Keratinocyte (primary cell): ENCODE results near the gene SFT2D1. TPM values are rescaled to one million over a fixed set of nuclear protein-coding genes. Genes with fewer than 3 reads are reported as not detected.

Experiments
- DNase-seq: peaks from one replicate; pipeline ENCODE4 v3.0.0-alpha.2; 2011; ENCODE audit warnings: low read depth, missing footprints, low spot score
- FAIRE-seq: peaks from 2 replicates; lab custom pipeline; 2011; peaks lifted over from hg19 to GRCh38; lab: Jason Lieb, UNC
- H2AFZ ChIP-seq: 2 replicates; pipeline ENCODE4 v1.6.0; 2012; ENCODE audit warnings: low read length, control low read depth, inconsistent platforms; ENCODE audit not compliant: control insufficient read depth
- H3K27ac ChIP-seq: 2 replicates; pipeline ENCODE4 v1.5.1; 2011; ENCODE audit warnings: low read length; ENCODE audit not compliant: control insufficient read depth, insufficient read depth
- H3K27me3 ChIP-seq: 3 replicates; pipeline ENCODE4 v1.6.0; 2011; ENCODE audit warnings: low read length; ENCODE audit not compliant: control insufficient read depth, insufficient read depth; ENCODE audit errors: extremely low read depth
- H3K36me3 ChIP-seq, 2 experiments: 2 replicates in 1 of 2; 3 replicates in 1 of 2; pipeline ENCODE4 v1.5.1; 2011; ENCODE audit warnings: low read length in 2 of 2, mild to moderate bottlenecking in 1 of 2; ENCODE audit not compliant: control insufficient read depth in 2 of 2, insufficient read depth in 2 of 2; ENCODE audit errors: extremely low read depth in 1 of 2
- H3K4me1 ChIP-seq: 3 replicates; pipeline ENCODE4 v1.5.1; 2011; ENCODE audit warnings: low read length; ENCODE audit not compliant: control insufficient read depth, insufficient read depth; ENCODE audit errors: extremely low read depth
- H3K4me2 ChIP-seq: 3 replicates; pipeline ENCODE4 v1.6.0; 2011; ENCODE audit warnings: low read depth, low read length; ENCODE audit not compliant: control insufficient read depth, insufficient read depth; ENCODE audit errors: extremely low read depth
- H3K4me3 ChIP-seq, 3 experiments: fragments of 200-600 bp in 1 of 3; sonication (generic) in 1 of 3; 2 replicates in 2 of 3; 3 replicates in 1 of 3; pipeline ENCODE4 v1.5.1; 2011 to 2016; ENCODE audit warnings: low read length in 3 of 3, mild to moderate bottlenecking in 3 of 3, control low read depth in 2 of 3, inconsistent platforms in 1 of 3, low read depth in 1 of 3, mixed read lengths in 1 of 3, mixed run types in 1 of 3, moderate library complexity in 1 of 3; ENCODE audit not compliant: control insufficient read depth in 2 of 3, insufficient read depth in 2 of 3; ENCODE audit errors: extremely low read depth in 1 of 3
- H3K79me2 ChIP-seq: 2 replicates; pipeline ENCODE4 v1.6.0; 2012; ENCODE audit warnings: low read length; ENCODE audit not compliant: control insufficient read depth, insufficient read depth
- H3K9ac ChIP-seq: 3 replicates; pipeline ENCODE4 v1.6.0; 2011; ENCODE audit warnings: low read length; ENCODE audit not compliant: control insufficient read depth, insufficient read depth; ENCODE audit errors: extremely low read depth
- H3K9me1 ChIP-seq: 3 replicates; pipeline ENCODE4 v1.6.0; 2011; ENCODE audit warnings: low read length; ENCODE audit not compliant: control insufficient read depth, insufficient read depth; ENCODE audit errors: extremely low read depth
- H3K9me3 ChIP-seq: 2 replicates; pipeline ENCODE4 v1.5.1; 2012; ENCODE audit warnings: low read depth, low read length; ENCODE audit not compliant: control insufficient read depth
- H4K20me1 ChIP-seq: 3 replicates; pipeline ENCODE4 v1.6.0; 2011; ENCODE audit warnings: low read length; ENCODE audit not compliant: control insufficient read depth, insufficient read depth; ENCODE audit errors: extremely low read depth
- EZH2 ChIP-seq: IDR thresholded peaks from one replicate; pipeline ENCODE4 v1.6.1; 2012; ENCODE audit warnings: inconsistent platforms, mild to moderate bottlenecking, low read length, moderate library complexity
- dilution Hi-C: fragments of 300-500 bp; cut with MboI; formaldehyde crosslinking; loops from one replicate; pipeline ENCODE4 v1.7.0; 2020; ENCODE audit warnings: low sequenced_read_pairs; ENCODE audit not compliant: extremely low pct_ligation_motif_present
- polyA plus RNA-seq, 5 experiments: library from polyadenylated mRNA; depleted of rRNA in 3 of 5; stranded (reverse) in 3 of 5; stranded (forward) in 1 of 5; unstranded in 1 of 5; fragments of >200 nt; gene quantifications; 1 replicate in 1 of 5; 2 replicates in 3 of 5; 3 replicates in 1 of 5; pipeline versions ENCODE4 v1.2.1 to v1.2.3, GENCODE V29; 2011 to 2012; ENCODE audit warnings: missing spikeins in 2 of 5, low read depth in 1 of 5, low replicate concordance in 1 of 5
- TF ChIP-seq, protein P1 (sequence below), 3 experiments: IDR thresholded peaks in 1 of 3; conservative IDR thresholded peaks in 1 of 3; optimal IDR thresholded peaks in 1 of 3; 2 replicates in 2 of 3; 3 replicates in 1 of 3; pipeline versions ENCODE3 to v1.5.1; 2011; ENCODE audit warnings: low read length in 3 of 3, mild to moderate bottlenecking in 3 of 3, moderate library complexity in 2 of 3, control low read depth in 1 of 3, inconsistent platforms in 1 of 3; ENCODE audit not compliant: insufficient read depth in 2 of 3; ENCODE audit errors: extremely low read depth in 1 of 3

Gene SFT2D1
- polyA plus RNA-seq, 1 donor (not counting 4 experiments of a cell fraction or from before 2014, with no cell fraction given): 84.3 TPM

DNA sequence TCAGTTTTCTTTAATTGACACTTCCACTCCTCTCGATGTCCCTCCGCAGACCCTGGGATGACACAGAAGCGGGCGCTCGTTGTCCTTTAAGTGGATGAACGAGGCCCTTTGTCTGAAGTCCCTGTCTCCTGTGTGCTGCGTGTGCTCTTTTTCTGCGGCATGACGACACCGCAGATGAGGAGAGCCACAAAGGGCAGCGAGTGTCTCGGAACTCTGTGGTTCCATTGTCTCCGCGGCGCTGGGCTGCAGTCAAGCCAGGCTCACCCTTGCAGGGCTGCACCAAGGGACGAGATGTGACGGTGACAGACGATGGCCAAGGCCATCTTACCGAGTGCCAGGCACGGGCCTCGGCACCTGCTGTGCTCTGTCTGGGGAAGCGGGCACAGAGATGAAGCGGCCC lies 44.7 kb downstream of the SFT2D1 start:
- Histone ChIP-seq H3K9ac (no peak overlapping the region), H2AFZ (no peak overlapping the region), H3K9me3 (no peaks in the 10 kb centered on the region), H4K20me1 (no peaks in the 10 kb centered on the region), H3K4me2 (no peak overlapping the region), H3K36me3 (no peaks in the 10 kb centered on the region), H3K4me3 (no peak overlapping the region), H3K27ac (no peak overlapping the region), H3K27me3 (peaks cover 1% of the 10 kb centered on the region), H3K9me1 (no peaks in the 10 kb centered on the region), H3K4me1 (no peaks in the 10 kb centered on the region), H3K79me2 (no peaks in the 10 kb centered on the region)
- no peak for FAIRE-seq
- TF ChIP-seq EZH2: no peak
- TF ChIP-seq, protein P1, sequence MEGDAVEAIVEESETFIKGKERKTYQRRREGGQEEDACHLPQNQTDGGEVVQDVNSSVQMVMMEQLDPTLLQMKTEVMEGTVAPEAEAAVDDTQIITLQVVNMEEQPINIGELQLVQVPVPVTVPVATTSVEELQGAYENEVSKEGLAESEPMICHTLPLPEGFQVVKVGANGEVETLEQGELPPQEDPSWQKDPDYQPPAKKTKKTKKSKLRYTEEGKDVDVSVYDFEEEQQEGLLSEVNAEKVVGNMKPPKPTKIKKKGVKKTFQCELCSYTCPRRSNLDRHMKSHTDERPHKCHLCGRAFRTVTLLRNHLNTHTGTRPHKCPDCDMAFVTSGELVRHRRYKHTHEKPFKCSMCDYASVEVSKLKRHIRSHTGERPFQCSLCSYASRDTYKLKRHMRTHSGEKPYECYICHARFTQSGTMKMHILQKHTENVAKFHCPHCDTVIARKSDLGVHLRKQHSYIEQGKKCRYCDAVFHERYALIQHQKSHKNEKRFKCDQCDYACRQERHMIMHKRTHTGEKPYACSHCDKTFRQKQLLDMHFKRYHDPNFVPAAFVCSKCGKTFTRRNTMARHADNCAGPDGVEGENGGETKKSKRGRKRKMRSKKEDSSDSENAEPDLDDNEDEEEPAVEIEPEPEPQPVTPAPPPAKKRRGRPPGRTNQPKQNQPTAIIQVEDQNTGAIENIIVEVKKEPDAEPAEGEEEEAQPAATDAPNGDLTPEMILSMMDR (optimal IDR thresholded peaks at IDR 0.05 in 1 of 3, IDR thresholded peaks at IDR 0.05 in 1 of 3, conservative IDR thresholded peaks at IDR 0.05 in 1 of 3; ENCODE audit: extremely low read depth in 1 of 3, insufficient read depth in 2 of 3, low read length in 3 of 3): no peak
- DNase-seq: no peak
- dilution Hi-C loops: no loop called here

DNA sequence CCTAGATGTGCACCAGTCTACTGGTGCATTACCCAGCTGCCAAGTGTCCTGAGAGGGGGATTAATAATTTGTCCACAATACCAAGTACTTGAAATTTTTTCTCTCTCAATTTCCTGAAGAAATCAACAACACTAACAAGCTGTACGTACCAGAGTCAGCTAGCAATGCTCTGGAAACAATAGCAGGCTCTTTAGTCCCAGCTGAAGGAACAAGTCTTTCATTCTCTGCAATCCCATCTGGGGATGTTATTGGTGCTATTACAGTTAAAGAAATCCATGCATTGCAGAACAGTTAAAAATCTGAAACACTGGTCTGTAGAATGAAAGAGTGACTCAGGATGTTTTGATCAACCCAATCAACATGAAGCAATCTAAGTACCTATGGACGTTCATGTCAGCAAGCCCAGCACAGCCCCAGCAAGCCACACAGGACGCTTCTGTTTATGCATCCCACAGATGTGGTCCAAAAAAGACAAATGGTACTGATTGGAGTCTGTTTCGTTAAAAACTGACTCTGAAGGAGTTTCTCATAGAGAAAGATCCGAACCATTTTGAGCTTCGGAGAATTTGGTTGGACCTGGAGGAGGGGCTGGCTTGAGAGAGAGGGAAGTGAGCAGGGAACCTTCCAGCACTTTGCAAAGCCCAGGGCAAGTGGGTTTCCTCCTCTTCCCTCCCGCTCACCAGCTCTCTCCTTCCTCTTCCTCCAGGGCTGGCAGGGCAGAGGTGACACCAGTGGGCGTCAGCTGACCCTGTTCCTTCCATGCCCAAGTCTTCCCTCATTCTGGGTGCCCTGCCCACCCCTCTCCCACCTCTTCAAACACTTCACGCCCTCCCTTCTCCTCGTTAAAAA lies 46.1 kb downstream of the SFT2D1 start:
- no peaks in the 10 kb centered on the region for H3K9me3 ChIP-seq
- H3K36me3 ChIP-seq: no peaks in the 10 kb centered on the region
- no peaks in the 10 kb centered on the region for H3K9me1 ChIP-seq
- no peaks in the 10 kb centered on the region for H3K4me1 ChIP-seq
- no peak overlapping the region for H3K9ac ChIP-seq
- TF ChIP-seq, protein P1 (optimal IDR thresholded peaks at IDR 0.05 in 1 of 3, IDR thresholded peaks at IDR 0.05 in 1 of 3, conservative IDR thresholded peaks at IDR 0.05 in 1 of 3; ENCODE audit: extremely low read depth in 1 of 3, insufficient read depth in 2 of 3, low read length in 3 of 3): no peak
- TF ChIP-seq EZH2: no peak
- no peak overlapping the region for H3K4me2 ChIP-seq
- FAIRE-seq (no peak), DNase-seq (no peak)
- peaks cover 4% of the 10 kb centered on the region for H3K27me3 ChIP-seq
- H3K4me3 ChIP-seq: no peak overlapping the region
- H4K20me1 ChIP-seq: no peaks in the 10 kb centered on the region
- H2AFZ ChIP-seq: no peak overlapping the region
- dilution Hi-C loops: no loop called here
- H3K79me2 ChIP-seq: no peaks in the 10 kb centered on the region
- H3K27ac ChIP-seq: no peak overlapping the region
